ENCODE measurements around the gene KCTD21. TPM values are rescaled to one million over a fixed set of nuclear protein-coding genes. Genes with fewer than 3 reads are reported as not detected.
"Not testable (repeated sequence)": the region's sequence is repeated elsewhere in the genome, so short reads cannot be mapped to it uniquely, and the experiment has no call there.

Gene KCTD21
- total RNA-seq, 2 experiments from 2014 or later = 7.1 to 7.8 TPM

DNA sequence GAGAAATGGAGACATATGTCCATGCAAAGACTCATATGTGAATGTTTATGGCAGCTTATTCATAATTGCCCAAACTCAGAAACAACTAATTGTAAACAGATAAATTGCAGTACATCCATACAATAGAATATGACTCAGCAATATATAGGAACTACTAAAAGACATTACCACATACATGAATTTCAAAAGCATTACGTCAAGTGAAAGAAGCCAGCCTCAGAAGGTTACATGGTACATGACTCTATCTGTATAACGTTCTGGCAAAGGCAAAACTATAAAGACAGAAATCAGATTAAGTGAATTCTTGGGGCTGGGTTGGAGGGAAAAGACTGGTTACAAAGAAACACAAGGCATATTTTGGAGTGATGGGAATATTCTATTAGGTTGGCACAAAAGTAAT is 7.2 kb downstream of the KCTD21 start:
- no peaks in the 10 kb centered on the region for H3K27me3 Mint-ChIP-seq (ENCODE audit: low read depth)
- no peak for ATAC-seq
- no peak overlapping the region for H3K4me3 Mint-ChIP-seq
- ChIA-PET POLR2A (no interaction called here), CTCF (no interaction called here)
- no peaks in the 10 kb centered on the region for H3K4me1 Mint-ChIP-seq (ENCODE audit: low read depth)
- H3K36me3 Mint-ChIP-seq (ENCODE audit: low read depth) = peaks cover 25% of the 10 kb centered on the region
- peaks cover 3% of the 10 kb centered on the region for H3K9me3 Mint-ChIP-seq (ENCODE audit: insufficient read depth)
- DNase-seq = no peak
- H3K27ac Mint-ChIP-seq = no peak overlapping the region

DNA sequence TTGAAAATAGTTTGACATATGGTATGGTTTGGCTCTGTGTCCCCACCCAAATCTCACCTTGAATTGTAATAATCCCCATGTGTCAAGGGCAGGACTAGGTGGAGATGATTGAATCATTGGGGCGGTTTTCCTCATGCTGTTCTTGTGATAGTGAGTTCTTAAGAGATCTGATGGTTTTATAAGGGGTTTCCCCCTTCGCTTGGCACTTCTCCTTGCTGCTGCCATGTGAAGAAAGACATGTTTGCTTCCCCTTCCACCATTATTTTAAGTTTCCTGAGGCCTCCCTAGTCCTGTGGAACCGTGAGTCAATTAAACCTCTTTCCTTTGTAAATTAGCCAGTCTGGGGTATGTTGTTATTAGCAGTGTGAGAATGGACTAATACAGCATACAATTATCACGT is 7.7 kb downstream of the KCTD21 start:
- H3K27me3 Mint-ChIP-seq (ENCODE audit: low read depth) = no peaks in the 10 kb centered on the region
- peaks cover 27% of the 10 kb centered on the region for H3K36me3 Mint-ChIP-seq (ENCODE audit: low read depth)
- ATAC-seq (no peak), DNase-seq (no peak)
- H3K4me1 Mint-ChIP-seq (ENCODE audit: low read depth) = no peaks in the 10 kb centered on the region
- ChIA-PET CTCF (no interaction called here), POLR2A (no interaction called here)
- H3K27ac Mint-ChIP-seq = no peak overlapping the region
- no peak overlapping the region for H3K4me3 Mint-ChIP-seq
- H3K9me3 Mint-ChIP-seq (ENCODE audit: insufficient read depth) = peaks cover 3% of the 10 kb centered on the region

DNA sequence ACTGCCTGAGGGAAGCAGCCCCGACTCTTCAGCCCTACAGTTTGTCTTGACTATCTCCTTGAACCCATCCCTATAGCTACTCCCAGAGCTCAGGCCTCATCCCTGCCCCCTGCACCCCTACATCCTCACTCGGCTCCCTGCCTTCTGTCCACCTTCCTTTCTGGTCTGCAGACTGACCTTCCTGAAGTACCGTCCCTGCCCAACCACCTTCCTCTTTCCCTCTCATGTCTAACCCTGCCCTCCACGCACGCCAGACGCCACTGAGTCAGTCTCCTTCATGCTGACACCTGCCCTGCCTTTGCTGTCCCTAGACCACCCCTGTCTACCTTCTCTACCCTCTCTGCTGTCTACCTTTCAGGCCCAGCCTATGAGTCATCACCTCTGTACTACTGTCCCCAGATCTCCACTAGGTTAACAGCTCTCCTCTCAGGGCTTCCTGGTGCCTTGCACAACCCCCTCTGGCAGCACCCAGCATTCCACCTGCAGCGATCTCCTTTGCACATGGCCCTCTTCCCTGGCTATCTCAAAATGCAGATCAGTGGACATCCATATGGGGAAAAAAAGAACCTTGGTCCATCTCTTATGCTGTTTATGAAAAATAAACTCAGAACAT is 8.9 kb downstream of the KCTD21 start:
- Mint-ChIP-seq H3K36me3 (ENCODE audit: low read depth) (peaks cover 27% of the 10 kb centered on the region), H3K4me1 (ENCODE audit: low read depth) (no peaks in the 10 kb centered on the region)
- POLR2A ChIA-PET = no interaction called here

DNA sequence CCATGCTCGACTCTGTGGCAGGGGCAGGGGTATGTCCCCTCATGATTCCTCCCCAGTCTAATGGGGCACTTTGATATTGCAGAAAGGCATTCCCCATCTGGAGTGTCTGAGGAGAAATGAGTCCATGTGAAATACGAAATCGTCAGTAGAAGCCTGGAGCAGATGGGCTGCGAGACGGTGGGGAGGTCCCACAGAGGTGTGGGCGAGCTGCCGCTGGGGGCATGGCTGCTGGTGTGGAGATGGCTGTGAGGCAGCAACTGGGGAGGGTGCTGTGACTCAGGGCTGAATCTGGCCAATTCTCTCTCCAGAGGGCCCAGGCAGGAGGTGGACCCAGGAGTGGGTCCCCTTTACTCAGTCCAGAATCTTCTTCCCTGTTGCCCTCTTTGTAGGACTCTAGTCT is 11.2 kb downstream of the KCTD21 start:
- DNase-seq (no peak), ATAC-seq (no peak)
- Mint-ChIP-seq H3K27ac (no peak overlapping the region), H3K27me3 (ENCODE audit: low read depth) (no peaks in the 10 kb centered on the region), H3K9me3 (ENCODE audit: insufficient read depth) (peaks cover 3% of the 10 kb centered on the region), H3K36me3 (ENCODE audit: low read depth) (peaks cover 34% of the 10 kb centered on the region), H3K4me3 (no peak overlapping the region), H3K4me1 (ENCODE audit: low read depth) (no peaks in the 10 kb centered on the region)
- POLR2A ChIA-PET = no interaction called here
- CTCF ChIA-PET = no interaction called here

More for the DNA sequence above, 8.9 kb downstream of the KCTD21 start:
- no peak overlapping the region for H3K27ac Mint-ChIP-seq
- ATAC-seq (no peak), DNase-seq (no peak)
- no peak overlapping the region for H3K4me3 Mint-ChIP-seq
- H3K9me3 Mint-ChIP-seq (ENCODE audit: insufficient read depth) = peaks cover 3% of the 10 kb centered on the region
- CTCF ChIA-PET = no interaction called here
- H3K27me3 Mint-ChIP-seq (ENCODE audit: low read depth) = no peaks in the 10 kb centered on the region

DNA sequence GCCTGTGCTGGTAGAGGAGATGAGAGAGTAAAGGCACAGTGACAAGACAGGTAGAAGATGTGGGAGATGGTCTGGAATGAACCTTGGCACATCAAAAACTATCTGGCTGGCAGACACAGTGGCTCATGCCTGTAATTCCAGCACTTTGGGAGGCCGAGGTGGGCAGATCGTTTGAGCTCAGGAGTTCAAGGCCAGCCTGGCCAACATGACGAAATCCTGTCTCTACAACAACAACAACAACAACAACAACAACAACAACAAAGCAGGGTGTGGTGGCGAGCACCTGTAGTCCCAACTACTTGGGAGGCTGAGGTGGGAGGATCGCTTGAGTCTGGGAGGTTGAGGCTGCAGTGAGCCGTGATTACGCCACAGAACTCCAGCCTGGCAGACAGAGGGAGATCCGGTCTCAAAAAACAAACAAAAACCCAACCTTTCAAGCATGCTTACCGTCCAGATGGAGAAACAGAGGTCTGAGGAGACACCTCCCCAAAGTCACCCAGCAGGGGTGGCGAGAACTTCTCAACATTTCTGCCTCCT is 11.8 kb downstream of the KCTD21 start:
- Mint-ChIP-seq H3K27ac (no peak overlapping the region), H3K4me3 (no peak overlapping the region)
- CTCF ChIA-PET = no interaction called here

DNA sequence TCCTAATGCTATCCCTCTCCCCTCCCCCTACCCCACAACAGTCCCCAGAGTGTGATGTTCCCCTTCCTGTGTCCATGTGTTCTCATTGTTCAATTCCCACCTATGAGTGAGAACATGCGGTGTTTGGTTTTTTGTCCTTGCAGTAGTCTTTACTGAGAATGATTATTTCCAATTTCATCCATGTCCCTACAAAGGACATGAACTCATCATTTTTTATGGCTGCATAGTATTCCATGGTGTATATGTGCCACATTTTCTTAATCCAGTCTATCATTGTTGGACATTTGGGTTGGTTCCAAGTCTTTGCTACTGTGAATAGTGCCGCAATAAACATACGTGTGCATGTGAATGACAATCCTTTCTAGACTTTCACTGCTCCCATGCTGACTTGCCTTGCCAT is 12.6 kb downstream of the KCTD21 start:
- POLR2A ChIA-PET; H3K4me3 Mint-ChIP-seq; H3K27ac Mint-ChIP-seq; ATAC-seq; H3K4me1 Mint-ChIP-seq (ENCODE audit: low read depth); H3K27me3 Mint-ChIP-seq (ENCODE audit: low read depth); H3K9me3 Mint-ChIP-seq (ENCODE audit: insufficient read depth); CTCF ChIA-PET; DNase-seq: not testable (repeated sequence)
- peaks cover 28% of the 10 kb centered on the region for H3K36me3 Mint-ChIP-seq (ENCODE audit: low read depth)

More for the DNA sequence above, 11.8 kb downstream of the KCTD21 start:
- Mint-ChIP-seq H3K27me3 (ENCODE audit: low read depth) (no peaks in the 10 kb centered on the region), H3K4me1 (ENCODE audit: low read depth) (no peaks in the 10 kb centered on the region), H3K36me3 (ENCODE audit: low read depth) (peaks cover 34% of the 10 kb centered on the region), H3K9me3 (ENCODE audit: insufficient read depth) (peaks cover 3% of the 10 kb centered on the region)
- POLR2A ChIA-PET = no interaction called here
- no peak for DNase-seq
- ATAC-seq = no peak

DNA sequence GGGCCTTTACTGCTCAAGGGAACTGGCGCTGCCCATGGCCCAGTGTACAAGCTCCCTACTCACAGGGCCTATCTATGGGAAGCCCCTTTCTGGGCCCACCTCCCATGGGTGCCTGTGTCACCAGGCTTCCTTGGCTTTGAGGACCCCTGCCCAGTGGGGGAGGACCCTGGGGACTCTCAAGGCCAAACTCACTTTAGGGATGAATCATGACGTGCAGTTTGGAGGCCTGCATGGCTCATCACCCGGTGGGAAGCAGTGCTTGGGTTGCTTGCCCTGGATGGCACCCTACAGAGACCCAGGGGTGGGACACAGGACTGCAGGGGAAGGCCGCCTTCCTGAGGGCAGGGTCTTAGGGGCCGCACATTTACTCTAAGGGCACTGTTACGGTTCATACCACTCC is 16.5 kb downstream of the KCTD21 start:
- Mint-ChIP-seq H3K27ac (no peak overlapping the region), H3K4me1 (ENCODE audit: low read depth) (no peaks in the 10 kb centered on the region), H3K36me3 (ENCODE audit: low read depth) (peaks cover 20% of the 10 kb centered on the region), H3K9me3 (ENCODE audit: insufficient read depth) (no peaks in the 10 kb centered on the region), H3K27me3 (ENCODE audit: low read depth) (no peaks in the 10 kb centered on the region), H3K4me3 (no peak overlapping the region)
- POLR2A ChIA-PET = no interaction called here
- ATAC-seq = no peak
- CTCF ChIA-PET = interaction anchor here (0.8 kb wide), 1 partner anchor 12 kb away, joined by 3 read pairs; no protein-coding TSS in a partner anchor
- DNase-seq = no peak

DNA sequence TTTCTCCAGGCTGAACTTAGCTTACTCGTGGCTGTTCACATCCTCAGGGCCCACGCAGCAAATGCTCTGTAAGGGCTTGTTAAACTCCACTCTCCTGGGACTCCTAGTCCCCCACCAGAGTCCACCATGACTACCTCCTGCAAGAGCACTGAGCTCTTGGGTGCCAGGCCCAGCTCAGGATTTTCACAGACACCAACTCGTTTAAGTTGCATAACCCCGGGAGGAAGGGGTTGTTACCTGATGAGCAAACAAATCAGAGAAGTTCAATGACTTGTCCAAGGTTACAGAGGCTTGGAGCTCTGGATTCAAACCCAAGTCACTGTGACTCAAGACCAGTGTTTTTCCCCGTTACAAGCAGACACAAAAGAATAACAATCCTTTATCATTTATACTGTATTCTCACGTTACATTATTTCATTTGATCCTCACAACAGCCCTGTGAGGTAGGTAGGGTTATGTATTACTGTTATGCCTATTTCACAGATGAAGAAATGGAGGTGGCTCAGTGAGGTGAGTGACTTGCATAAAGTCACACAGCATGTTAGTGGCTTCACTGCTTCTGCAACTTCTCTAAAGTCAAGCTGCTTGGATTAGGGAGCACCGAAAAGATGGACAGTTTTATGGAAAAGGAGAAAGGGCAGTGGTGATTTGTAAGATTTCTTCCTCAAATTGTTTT is 17.4 kb downstream of the KCTD21 start:
- DNase-seq (no peak), ATAC-seq (no peak)
- ChIA-PET CTCF (interaction anchor here (0.8 kb wide), 1 partner anchor 11 kb away, joined by 3 read pairs; no protein-coding TSS in a partner anchor), POLR2A (no interaction called here)
- Mint-ChIP-seq H3K27me3 (ENCODE audit: low read depth) (no peaks in the 10 kb centered on the region), H3K27ac (no peak overlapping the region), H3K4me3 (no peak overlapping the region), H3K9me3 (ENCODE audit: insufficient read depth) (no peaks in the 10 kb centered on the region), H3K36me3 (ENCODE audit: low read depth) (peaks cover 13% of the 10 kb centered on the region), H3K4me1 (ENCODE audit: low read depth) (no peaks in the 10 kb centered on the region)

DNA sequence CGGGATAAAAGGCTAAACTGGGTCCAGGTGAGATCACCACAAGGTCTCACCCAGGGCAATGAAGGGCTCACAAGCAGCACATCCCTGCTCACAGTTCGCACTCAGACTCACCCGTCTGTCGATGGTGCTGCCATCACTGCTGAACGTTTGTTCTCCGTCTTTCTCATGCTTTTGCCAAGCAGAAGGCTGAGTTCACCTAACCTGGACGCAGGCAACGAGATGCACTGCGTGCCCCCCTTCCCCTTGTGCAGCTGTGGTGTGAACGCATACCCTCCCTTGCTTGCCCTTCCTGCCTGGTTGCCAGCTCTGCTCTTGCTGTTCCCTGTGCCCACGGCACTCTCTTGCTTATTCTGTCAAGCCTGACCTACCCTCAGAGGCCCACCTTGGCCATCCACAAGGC is 18.0 kb downstream of the KCTD21 start:
- no peak for ATAC-seq
- DNase-seq = no peak
- peaks cover 12% of the 10 kb centered on the region for H3K36me3 Mint-ChIP-seq (ENCODE audit: low read depth)
- no peaks in the 10 kb centered on the region for H3K4me1 Mint-ChIP-seq (ENCODE audit: low read depth)
- H3K27me3 Mint-ChIP-seq (ENCODE audit: low read depth) = no peaks in the 10 kb centered on the region
- ChIA-PET CTCF (no interaction called here), POLR2A (no interaction called here)
- H3K27ac Mint-ChIP-seq = no peak overlapping the region
- H3K9me3 Mint-ChIP-seq (ENCODE audit: insufficient read depth) = no peaks in the 10 kb centered on the region
- H3K4me3 Mint-ChIP-seq = no peak overlapping the region

DNA sequence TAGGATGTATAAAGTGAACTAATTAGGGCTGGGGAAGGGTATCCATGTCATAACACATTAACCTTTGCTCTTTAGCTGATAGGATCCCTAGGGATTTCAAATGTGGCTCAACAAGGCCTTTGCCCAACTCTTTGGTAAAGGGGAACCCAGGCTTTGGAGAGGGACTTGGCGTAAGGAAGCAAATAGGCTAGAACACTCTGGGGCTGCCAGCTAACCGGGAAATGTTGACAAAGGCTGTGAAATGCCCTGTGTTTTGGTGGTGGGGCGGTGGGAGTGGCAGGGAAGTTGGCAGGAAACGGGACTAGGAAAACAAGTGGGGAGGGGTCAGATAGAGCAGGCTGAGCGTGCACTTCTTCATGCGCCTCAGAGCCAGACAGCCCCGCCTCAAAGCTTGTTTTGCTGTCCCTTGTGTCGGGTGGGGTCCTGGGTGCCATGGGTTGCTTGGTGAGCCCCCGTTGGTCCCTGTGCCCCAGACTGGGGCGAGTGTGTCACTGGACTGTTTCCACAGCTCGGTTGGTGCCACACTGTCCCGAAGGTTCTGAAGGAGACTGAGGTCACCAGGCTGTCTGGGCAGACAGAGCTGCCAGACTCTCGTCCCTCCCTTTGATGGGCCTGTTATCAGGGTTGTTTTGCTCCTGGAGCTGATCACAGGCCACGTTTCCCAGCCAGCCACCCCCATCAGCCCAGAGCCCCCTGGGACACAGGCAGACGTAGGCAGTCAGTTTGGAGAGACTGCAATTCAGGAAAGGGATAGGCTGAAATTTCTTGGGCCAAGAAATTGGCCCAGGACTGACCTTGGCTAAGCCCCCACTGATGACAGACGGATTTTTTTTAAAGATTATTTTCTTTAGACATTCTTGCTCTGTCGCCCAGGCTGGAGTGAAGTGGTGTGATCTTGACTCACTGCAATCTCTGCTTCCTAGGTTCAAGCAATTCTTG is 19.6 kb downstream of the KCTD21 start:
- no peak overlapping the region for H3K4me3 Mint-ChIP-seq
- H3K4me1 Mint-ChIP-seq (ENCODE audit: low read depth) = no peaks in the 10 kb centered on the region
- POLR2A ChIA-PET = no interaction called here
- CTCF ChIA-PET = no interaction called here
- H3K36me3 Mint-ChIP-seq (ENCODE audit: low read depth) = peaks cover 9% of the 10 kb centered on the region
- H3K9me3 Mint-ChIP-seq (ENCODE audit: insufficient read depth) = no peaks in the 10 kb centered on the region
- H3K27ac Mint-ChIP-seq = no peak overlapping the region
- DNase-seq (no peak), ATAC-seq (no peak)
- H3K27me3 Mint-ChIP-seq (ENCODE audit: low read depth) = no peaks in the 10 kb centered on the region

DNA sequence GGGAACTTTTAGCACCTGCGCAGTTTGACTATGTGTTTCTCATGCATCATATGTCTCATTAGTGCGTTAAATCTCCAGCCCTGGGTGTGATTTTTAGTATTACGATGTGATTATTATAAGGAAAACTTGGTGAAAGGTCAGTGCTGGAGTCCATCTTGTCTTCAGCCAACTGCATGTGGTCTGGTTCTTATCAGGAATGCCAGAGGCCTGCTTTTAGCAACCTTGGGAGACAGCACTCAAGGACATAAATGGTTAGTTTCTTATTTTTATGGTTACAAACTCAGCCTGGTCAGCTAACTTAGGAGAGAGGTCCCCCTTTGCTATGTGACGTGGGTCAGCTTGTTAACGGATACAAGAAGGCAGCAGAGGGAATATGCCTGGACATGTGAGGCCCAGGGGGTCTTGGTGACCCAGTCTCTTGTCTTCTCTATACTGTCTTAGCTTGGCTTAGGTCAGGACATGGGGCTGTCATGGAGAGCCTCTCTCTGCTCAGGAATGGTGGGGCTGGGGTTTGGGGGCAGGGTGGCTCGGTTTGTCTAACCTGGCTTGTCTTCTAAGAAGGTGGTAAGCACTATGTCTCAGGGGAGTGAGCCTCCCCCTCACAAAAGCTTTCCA is 21.5 kb downstream of the KCTD21 start:
- H3K4me3 Mint-ChIP-seq = no peak overlapping the region
- H3K27ac Mint-ChIP-seq = no peak overlapping the region
- no peaks in the 10 kb centered on the region for H3K9me3 Mint-ChIP-seq (ENCODE audit: insufficient read depth)
- ATAC-seq (no peak), DNase-seq (no peak)
- H3K36me3 Mint-ChIP-seq (ENCODE audit: low read depth) = no peaks in the 10 kb centered on the region
- H3K27me3 Mint-ChIP-seq (ENCODE audit: low read depth) = no peaks in the 10 kb centered on the region
- no peaks in the 10 kb centered on the region for H3K4me1 Mint-ChIP-seq (ENCODE audit: low read depth)
- ChIA-PET POLR2A (no interaction called here), CTCF (no interaction called here)
